SK-N-MC (cell line): Measurements from ENCODE around the gene SEPHS1.

ENCODE experiments used
- EZH2 ChIP-seq: fragments of 200-600 bp; sonication (generic); IDR thresholded peaks from one replicate; pipeline ENCODE4 v1.6.1; 2017; ENCODE audit warnings: antibody characterized with exemption
- POLR2AphosphoS5 ChIP-seq: IDR thresholded peaks from 2 replicates; pipeline ENCODE4 v1.6.1; 2012; ENCODE audit warnings: mild to moderate bottlenecking, low read depth, low read length, borderline replicate concordance

- TF ChIP-seq EZH2 = no peak
- no peak for TF ChIP-seq POLR2AphosphoS5
These were observed 48.3 kb upstream of the SEPHS1 start for GRCh38 chr10:13396369-13396768.
